Skeletal muscle satellite cell (primary cell): ENCODE results near the gene LRRC1.

Source experiments
- H3K27me3 ChIP-seq: 2 replicates; pipeline ENCODE4 v1.7.0; 2013; ENCODE audit warnings: low read length; ENCODE audit not compliant: control insufficient read depth, insufficient read depth
- H3K36me3 ChIP-seq: 2 replicates; pipeline ENCODE4 v1.7.0; 2013; ENCODE audit warnings: mild to moderate bottlenecking, control low read depth, low read length; ENCODE audit not compliant: insufficient read depth
- H3K4me1 ChIP-seq: 2 replicates; pipeline ENCODE4 v1.7.0; 2013; ENCODE audit warnings: low read length; ENCODE audit not compliant: control insufficient read depth, insufficient read depth
- H3K4me2 ChIP-seq: 2 replicates; pipeline ENCODE4 v1.7.0; 2013; ENCODE audit warnings: mild to moderate bottlenecking, low read length
- H3K4me3 ChIP-seq: 2 replicates; pipeline ENCODE4 v1.7.0; 2013; ENCODE audit warnings: low read length
- H3K9ac ChIP-seq: 2 replicates; pipeline ENCODE4 v1.7.0; 2013; ENCODE audit warnings: mild to moderate bottlenecking, low read depth, low read length, moderate library complexity
- H3K9me3 ChIP-seq: replicated peaks from 2 replicates; pipeline ENCODE4 v1.7.0; 2013; ENCODE audit warnings: mild to moderate bottlenecking, control low read depth, low read length

LRRC1 gene

DNA sequence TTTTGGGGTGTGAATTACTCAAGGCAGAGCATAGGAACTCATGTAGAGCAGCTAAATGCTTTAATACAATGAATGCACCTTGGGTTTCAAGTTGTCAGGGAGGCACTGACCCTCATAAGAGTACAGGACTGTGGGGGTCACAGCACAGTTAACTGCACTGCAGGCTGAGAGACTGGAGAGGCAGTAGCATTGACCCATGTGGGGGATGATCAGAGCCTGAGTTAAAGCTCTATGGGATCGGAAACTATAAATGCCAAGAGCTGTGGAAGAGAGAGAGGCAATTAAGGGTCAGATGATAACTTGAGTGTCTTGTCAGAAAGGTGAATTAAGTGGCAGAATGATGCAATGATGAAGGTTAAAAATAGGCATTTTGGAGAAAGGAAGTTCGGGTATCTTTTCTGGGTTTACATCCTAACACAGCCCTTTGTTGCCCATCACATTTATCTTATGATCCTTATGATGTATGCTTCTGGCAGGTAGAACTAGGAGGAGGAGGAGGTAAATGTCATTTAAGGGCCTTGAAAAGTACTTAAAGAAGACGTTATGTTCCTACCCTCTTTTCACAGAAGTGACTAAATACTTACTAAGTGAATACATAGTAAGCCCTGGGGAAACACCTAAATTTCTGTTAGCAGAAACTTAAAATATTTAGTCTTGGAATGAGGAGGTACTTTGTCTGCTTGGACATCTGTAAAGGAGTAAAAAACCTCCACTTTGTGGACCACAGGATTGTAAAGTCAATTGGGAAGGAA, 24.2 kb downstream of the LRRC1 start:
- no peaks in the 10 kb centered on the region for H3K36me3 ChIP-seq
- H3K9me3 ChIP-seq, result no peaks in the 10 kb centered on the region
- H3K9ac ChIP-seq, result no peak overlapping the region
- no peaks in the 10 kb centered on the region for H3K27me3 ChIP-seq
- H3K4me2 ChIP-seq, result no peak overlapping the region
- no peak overlapping the region for H3K4me3 ChIP-seq
- peaks cover 20% of the 10 kb centered on the region for H3K4me1 ChIP-seq

DNA sequence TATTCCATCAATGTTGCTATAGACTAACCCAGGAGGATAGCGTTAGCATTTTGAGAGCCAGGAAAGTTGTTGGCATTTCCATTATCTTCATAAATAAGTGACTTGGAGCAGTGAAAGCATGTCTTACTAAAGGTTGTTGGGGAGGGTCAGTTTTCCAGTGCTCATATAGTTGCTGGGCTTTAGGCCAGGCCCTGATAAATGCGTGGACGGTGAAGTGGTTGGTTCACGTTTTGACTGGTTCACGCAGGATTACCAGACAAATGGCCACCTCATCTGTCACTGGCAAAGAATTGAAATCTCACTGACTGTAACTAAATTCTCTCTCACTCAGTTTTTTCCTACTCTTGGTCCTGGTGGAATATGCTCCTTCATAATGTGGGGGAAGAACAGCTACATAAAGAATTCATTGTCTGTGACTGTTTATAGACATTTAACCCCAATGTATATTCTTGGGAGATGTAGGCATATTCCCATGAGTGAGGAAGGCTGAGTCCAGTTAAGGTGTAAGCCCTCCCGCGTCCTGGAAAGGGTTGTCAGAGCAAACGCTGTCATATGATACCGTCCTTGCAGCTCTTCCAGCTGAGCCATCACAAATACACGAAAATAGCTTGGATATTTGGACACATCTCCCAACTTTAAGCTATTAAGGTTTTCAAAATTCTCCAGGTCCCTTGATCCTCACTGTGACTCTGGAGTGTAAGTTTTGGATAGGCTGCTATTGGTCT, 27.8 kb downstream of the LRRC1 start:
- no peaks in the 10 kb centered on the region for H3K27me3 ChIP-seq
- no peaks in the 10 kb centered on the region for H3K36me3 ChIP-seq
- no peak overlapping the region for H3K4me3 ChIP-seq
- no peak overlapping the region for H3K4me2 ChIP-seq
- H3K4me1 ChIP-seq, result peaks cover 22% of the 10 kb centered on the region
- no peak overlapping the region for H3K9ac ChIP-seq
- H3K9me3 ChIP-seq, result no peaks in the 10 kb centered on the region

DNA sequence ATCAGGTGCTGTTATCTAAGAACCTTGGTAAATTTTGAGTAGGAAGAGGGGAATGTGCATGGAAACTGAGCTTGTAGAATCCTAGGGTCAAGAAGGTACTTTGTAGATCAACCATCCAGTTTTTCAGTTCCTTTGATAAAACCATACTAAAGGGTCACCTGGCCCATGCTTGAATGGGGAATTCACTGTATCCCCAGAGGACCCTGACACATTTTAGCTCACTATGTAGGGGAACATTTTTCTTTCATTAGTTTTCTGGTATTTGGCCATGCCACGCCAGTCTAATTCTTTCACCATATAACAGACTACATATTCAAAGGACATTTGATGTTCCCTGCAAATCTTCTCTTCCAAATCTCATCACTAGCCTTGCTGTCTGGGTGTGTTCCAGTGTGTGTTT, 29.9 kb downstream of the LRRC1 start:
- no peaks in the 10 kb centered on the region for H3K36me3 ChIP-seq

DNA sequence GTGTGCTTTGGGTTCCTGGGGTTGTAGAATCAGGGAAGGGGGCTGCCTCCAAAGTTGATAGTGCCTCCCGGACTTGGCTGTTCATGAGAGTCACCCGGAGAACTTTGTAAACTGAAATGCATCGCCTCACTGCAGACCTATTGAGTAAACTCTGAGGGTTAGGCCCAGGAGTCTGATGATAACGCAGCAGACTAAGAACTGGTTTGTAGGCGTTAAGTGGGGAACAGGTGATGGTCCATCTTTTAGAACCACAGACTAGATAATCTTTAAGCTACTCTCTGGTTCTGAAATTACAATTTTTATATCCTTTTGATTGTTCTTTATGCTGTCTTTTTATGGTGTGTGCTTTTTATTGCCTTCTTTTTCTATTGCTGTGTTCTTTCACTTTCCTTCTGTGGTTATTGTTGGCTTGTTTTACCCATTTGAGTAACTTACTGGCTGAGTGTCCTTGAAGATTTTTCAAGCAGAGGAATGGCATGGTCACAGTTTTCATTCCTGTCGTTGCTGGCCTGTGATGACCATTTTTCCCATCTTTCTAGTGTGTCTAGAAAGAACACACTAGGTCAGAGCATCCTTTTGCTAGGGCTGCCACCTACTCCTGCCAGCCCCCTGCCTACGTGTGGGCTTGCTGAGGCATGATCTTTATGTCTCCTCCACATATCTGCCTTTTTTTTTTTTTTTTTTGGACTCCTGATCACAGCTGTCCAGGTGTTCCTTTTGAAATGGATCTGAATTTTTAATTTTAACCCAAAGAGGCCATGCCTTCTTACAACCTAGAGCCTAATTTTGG, 30.9 kb downstream of the LRRC1 start:
- Histone ChIP-seq H3K4me2 (no peak overlapping the region), H3K4me3 (no peak overlapping the region)

More for the DNA sequence above, 29.9 kb downstream of the LRRC1 start:
- no peaks in the 10 kb centered on the region for H3K27me3 ChIP-seq
- H3K4me1 ChIP-seq, result peaks cover 31% of the 10 kb centered on the region
- H3K4me2 ChIP-seq, result no peak overlapping the region
- H3K4me3 ChIP-seq, result no peak overlapping the region
- H3K9ac ChIP-seq, result no peak overlapping the region
- no peaks in the 10 kb centered on the region for H3K9me3 ChIP-seq

DNA sequence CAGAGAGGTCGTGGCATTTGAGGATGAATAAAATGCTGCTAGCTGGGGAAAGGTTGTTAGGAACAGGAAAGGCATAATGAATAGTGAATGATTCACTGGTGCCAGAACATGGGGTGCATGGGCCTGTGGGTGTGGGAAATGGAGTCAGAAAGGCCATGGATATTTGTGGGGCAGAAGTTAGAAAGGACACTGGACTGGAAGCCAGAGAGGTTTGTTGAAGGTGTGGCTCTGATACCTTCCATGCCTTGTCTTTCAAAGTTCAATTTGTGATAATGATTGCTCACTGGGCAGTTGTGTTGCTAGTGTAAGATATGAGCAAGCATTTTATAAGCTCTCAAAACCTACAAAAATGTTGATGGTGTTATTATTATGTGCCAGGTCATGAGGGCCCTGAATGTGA, 32.7 kb downstream of the LRRC1 start:
- H3K9me3 ChIP-seq, result no peaks in the 10 kb centered on the region
- no peak overlapping the region for H3K4me3 ChIP-seq
- H3K27me3 ChIP-seq, result no peaks in the 10 kb centered on the region
- H3K9ac ChIP-seq, result no peak overlapping the region
- H3K4me1 ChIP-seq, result peaks cover 31% of the 10 kb centered on the region
- no peaks in the 10 kb centered on the region for H3K36me3 ChIP-seq
- H3K4me2 ChIP-seq, result peak overlapping the region; percentile 17

More for the DNA sequence above, 30.9 kb downstream of the LRRC1 start:
- H3K36me3 ChIP-seq, result no peaks in the 10 kb centered on the region
- no peaks in the 10 kb centered on the region for H3K27me3 ChIP-seq
- H3K9ac ChIP-seq, result no peak overlapping the region
- peaks cover 31% of the 10 kb centered on the region for H3K4me1 ChIP-seq
- no peaks in the 10 kb centered on the region for H3K9me3 ChIP-seq

DNA sequence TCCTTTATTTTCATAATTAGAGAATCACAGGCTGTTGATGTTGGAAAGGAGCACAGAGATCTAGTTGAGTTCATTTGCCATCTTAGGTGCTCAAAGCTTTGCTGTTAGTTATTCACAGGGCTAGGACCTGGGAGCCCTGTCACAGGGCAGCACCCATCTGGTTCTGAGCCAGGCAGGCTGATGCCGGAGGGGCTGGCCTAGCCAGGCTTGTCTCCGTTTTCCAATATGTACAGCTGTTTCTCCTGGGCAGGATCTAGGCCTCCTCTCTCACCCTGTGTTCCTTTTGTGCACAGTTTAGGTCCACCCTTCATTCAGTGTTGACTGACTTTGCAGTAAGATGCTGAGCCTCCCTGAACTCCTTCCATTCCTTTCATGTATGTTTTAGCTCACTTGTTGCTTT, 33.4 kb downstream of the LRRC1 start:
- H3K9ac ChIP-seq, result no peak overlapping the region
- H3K4me1 ChIP-seq, result peaks cover 35% of the 10 kb centered on the region
- no peak overlapping the region for H3K4me3 ChIP-seq
- no peaks in the 10 kb centered on the region for H3K27me3 ChIP-seq
- H3K36me3 ChIP-seq, result no peaks in the 10 kb centered on the region
- no peak overlapping the region for H3K4me2 ChIP-seq
- H3K9me3 ChIP-seq, result no peaks in the 10 kb centered on the region

DNA sequence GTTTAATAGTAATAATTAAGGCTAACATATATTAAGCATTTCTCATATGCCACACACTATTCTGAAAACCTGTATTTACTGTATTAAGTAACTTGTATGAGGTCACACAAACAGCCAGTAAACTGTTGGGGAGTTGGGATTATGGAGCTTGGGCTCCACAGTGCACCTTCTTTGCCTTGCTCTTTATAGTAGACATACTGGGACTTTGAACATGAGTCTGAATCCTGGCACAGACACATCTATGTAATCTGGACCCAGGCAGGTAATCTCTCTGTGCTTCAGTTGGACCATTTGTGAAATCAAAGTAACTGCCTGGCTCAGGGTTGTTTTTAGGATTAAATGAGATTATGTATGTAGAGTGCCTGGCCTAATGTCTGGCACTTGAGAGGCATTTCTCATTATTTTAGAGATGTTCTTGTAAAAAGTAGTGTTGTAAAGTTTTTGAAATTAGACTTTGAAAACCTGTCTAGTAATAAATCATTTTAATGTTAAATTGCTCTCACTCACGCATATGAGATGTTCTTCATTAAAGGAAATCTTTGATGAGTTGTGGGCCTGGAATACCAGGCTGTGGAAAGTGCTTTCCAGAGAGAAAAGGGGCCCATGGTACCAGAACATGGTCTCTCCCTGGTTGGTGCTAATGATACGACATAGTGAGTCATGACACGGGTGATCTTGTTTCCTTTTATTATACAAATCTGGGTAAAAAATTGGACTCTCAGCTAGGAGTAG, 34.3 kb downstream of the LRRC1 start:
- H3K27me3 ChIP-seq, result no peaks in the 10 kb centered on the region
- no peaks in the 10 kb centered on the region for H3K9me3 ChIP-seq
- peaks cover 37% of the 10 kb centered on the region for H3K4me1 ChIP-seq
- H3K9ac ChIP-seq, result no peak overlapping the region
- H3K4me2 ChIP-seq, result no peak overlapping the region
- no peaks in the 10 kb centered on the region for H3K36me3 ChIP-seq
- no peak overlapping the region for H3K4me3 ChIP-seq

DNA sequence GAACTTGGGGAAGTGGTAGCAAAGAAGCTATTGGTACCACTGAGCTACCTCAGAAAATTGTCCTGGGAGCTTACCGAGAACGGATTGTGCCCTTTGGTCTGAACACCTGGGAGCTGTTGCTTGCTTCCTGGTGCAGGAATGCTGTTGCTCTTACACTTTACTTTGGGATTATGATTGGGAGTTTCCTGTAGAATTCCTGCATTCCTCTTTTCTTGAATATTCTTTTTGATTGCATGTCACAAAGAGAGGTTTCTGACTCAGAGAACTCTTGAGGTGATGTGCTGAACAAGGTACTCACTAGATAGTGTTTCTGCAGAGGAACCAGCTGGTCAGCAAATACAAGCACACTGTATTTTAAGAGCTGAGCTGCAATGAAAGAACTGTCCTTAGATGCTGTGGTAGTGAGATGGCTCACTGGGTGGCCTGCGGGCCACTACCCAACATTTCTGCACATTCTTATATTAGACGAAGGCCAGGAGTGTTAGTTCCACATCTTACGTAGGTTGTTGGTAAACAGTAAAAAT, 35.0 kb downstream of the LRRC1 start:
- Histone ChIP-seq H3K9ac (no peak overlapping the region), H3K36me3 (no peaks in the 10 kb centered on the region), H3K4me2 (no peak overlapping the region), H3K9me3 (no peaks in the 10 kb centered on the region), H3K4me1 (peaks cover 37% of the 10 kb centered on the region), H3K27me3 (no peaks in the 10 kb centered on the region), H3K4me3 (no peak overlapping the region)

DNA sequence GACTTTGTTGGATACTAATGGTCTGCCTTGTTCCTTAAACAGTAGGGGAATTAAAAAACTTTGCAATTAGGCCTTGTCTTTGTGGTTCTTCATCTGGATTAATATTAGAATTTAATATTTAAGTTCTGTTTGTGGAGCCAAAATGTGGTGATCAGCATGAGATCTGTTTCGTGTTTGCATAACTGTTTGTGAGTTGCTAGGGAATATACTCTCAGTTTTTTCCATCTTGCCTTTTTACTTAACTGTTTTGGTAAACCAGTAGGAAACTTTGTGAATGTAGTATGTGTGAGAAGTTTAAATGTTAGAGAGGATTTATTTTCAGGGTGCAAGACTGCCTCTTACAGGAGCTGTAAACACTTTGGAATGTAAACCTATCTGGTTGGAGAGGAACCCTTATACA, 35.6 kb downstream of the LRRC1 start:
- Histone ChIP-seq H3K4me2 (no peak overlapping the region), H3K4me1 (peaks cover 37% of the 10 kb centered on the region)

DNA sequence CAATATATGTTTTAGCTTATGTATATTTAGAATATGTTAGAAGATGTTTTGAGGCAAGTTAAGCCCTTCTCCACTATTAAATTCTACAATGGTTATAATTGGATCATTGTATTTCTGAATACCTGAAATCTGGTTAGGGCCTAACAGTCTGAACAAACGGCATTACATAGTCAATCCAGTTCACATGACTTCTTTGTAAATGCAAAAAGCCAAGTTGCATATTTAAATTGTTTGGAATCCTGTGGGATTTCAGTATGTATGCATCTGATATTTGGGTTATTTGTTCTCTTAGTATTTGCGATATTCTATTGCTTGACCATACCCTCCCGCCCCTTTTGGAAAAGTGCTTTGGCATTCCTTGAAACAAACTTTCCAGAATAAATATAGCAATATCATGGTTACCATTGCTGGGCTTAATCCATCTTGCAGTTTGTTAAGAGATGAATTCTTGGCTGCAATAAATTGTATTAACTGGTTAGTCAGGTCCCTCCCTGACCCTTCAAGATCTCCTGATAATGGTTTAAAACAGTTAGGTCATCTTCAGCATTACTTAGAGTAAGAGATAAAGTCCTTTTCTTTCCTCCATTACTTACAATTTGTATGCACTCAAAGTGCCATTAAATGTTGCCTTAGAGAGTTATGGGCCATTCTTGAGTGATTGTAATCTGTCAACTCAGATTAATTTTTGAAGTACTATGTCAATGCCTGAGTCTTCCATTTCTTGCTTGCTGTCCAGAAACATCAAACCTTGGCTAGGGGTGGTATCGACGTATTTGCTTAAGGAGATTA, 36.5 kb downstream of the LRRC1 start:
- H3K4me1 ChIP-seq, result peaks cover 30% of the 10 kb centered on the region
- H3K4me2 ChIP-seq, result no peak overlapping the region
- H3K4me3 ChIP-seq, result no peak overlapping the region
- no peaks in the 10 kb centered on the region for H3K9me3 ChIP-seq
- no peaks in the 10 kb centered on the region for H3K36me3 ChIP-seq
- H3K27me3 ChIP-seq, result no peaks in the 10 kb centered on the region
- no peak overlapping the region for H3K9ac ChIP-seq

More for the DNA sequence above, 35.6 kb downstream of the LRRC1 start:
- no peak overlapping the region for H3K4me3 ChIP-seq
- H3K9ac ChIP-seq, result no peak overlapping the region
- no peaks in the 10 kb centered on the region for H3K36me3 ChIP-seq
- no peaks in the 10 kb centered on the region for H3K27me3 ChIP-seq
- no peaks in the 10 kb centered on the region for H3K9me3 ChIP-seq
